Effector memory CD8-positive, alpha-beta T cell (primary cell): ENCODE data around the gene TFF3.

Source experiments
- ATAC-seq: fragments of 150-1000 bp; cut with Tn5 transposase; replicated peaks from 2 replicates; pipeline ENCODE4 v1.10.0; 2021; ENCODE audit warnings: mild to moderate bottlenecking, moderate library complexity
- DNase-seq, 3 experiments: peaks; one replicate each; pipeline ENCODE4 v3.0.0; 2021
- H3K27ac Mint-ChIP-seq, 2 donors: one replicate each; pipeline ENCODE4 v1.8.0; 2022; ENCODE audit warnings: mild to moderate bottlenecking in 2 of 2, mixed read lengths in 2 of 2, moderate library complexity in 2 of 2
- H3K27me3 Mint-ChIP-seq, 2 donors: one replicate each; pipeline ENCODE4 v1.8.0; 2022; ENCODE audit warnings: mixed read lengths in 2 of 2
- H3K36me3 Mint-ChIP-seq: one replicate; pipeline ENCODE4 v1.8.0; 2022; ENCODE audit warnings: mild to moderate bottlenecking, moderate library complexity, mixed read lengths; ENCODE audit not compliant: insufficient read depth
- H3K4me1 Mint-ChIP-seq, 2 donors: one replicate each; pipeline ENCODE4 v1.8.0; 2022; ENCODE audit warnings: low read depth in 2 of 2, mixed read lengths in 2 of 2
- H3K4me3 Mint-ChIP-seq, 2 donors: one replicate each; pipeline ENCODE4 v1.8.0; 2022; ENCODE audit warnings: mild to moderate bottlenecking in 2 of 2, mixed read lengths in 2 of 2, moderate library complexity in 2 of 2
- H3K9me3 Mint-ChIP-seq, 2 donors: one replicate each; pipeline ENCODE4 v1.8.0; 2022; ENCODE audit warnings: mixed read lengths in 2 of 2

TFF3 gene

GRCh38 chr21:42279888-42280287 lies 35.3 kb downstream of the TFF3 start:
- H3K27ac Mint-ChIP-seq = no peak overlapping the region
- H3K36me3 Mint-ChIP-seq = peaks cover 69% of the 10 kb centered on the region

DNA sequence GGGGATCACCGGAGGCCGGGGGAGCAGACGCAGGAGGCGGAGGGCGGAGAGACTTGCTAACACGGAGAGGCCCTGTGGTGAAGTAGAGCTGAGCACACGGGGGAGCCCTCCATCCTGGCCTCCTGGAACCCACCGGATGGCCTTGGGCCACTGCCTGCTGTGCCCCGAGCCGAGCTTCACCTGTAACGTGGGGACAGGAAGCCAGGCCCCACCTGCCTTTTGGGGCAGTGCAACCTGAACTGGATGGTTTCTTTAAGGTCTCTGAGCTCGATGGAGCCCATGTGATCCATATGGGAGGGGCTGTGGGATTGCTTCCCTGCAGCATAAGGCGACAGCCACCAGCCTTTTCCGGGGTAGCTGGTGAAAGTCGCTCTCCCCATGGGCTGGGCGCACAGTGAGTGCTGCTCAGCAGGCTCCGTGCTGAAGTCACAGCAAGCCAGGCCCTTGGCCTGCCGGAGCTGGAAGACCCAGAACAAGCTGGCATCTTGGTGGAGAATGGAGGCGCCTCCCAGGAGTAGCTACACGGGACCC lies 35.8 kb downstream of the TFF3 start:
- no peak for DNase-seq
- no peak overlapping the region for H3K4me3 Mint-ChIP-seq
- H3K27me3 Mint-ChIP-seq = no peaks in the 10 kb centered on the region
- H3K36me3 Mint-ChIP-seq = peaks cover 69% of the 10 kb centered on the region
- peaks cover 0 to 2% of the 10 kb centered on the region in 2 donors for H3K4me1 Mint-ChIP-seq
- ATAC-seq = no peak
- H3K27ac Mint-ChIP-seq = no peak overlapping the region
- no peaks in the 10 kb centered on the region for H3K9me3 Mint-ChIP-seq

More at GRCh38 chr21:42279888-42280287, 35.3 kb downstream of the TFF3 start:
- Mint-ChIP-seq H3K9me3 (no peaks in the 10 kb centered on the region), H3K4me1 (peaks cover 0 to 2% of the 10 kb centered on the region in 2 donors), H3K27me3 (no peaks in the 10 kb centered on the region), H3K4me3 (no peak overlapping the region)
- DNase-seq (no peak), ATAC-seq (no peak)

DNA sequence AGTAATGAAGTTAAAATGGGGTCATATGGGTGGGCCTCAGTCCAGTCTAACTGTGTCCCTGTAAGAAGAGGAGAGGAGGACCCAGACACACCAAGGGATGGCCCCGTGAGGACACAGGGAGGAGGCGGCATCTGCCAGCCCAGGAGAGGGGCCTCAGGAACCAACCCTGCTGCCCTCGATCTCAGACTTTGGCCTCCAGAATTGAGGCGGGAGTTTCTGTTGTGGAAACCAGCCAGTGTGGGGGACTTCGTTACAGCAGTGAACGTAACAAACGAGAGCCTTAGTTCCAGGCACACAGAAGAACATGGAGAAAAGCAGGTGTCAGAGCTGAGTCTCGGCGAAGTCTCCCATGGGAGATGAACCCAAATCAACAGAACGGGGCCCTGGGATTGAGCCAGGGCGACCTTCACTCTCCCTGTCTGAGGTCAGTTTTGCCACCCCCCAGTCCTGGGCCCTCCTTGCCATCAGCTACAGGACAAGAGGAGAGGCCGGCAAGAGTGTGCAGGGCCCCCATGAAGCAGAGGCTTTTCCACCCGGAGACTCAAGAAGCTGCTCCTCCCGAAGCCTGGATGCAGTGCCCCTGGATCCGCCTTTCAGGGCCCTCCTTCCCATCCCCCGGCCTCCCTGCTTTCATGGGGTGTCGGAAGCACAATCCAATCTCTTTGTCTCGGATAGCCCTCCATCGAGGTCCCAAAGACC lies 36.6 kb downstream of the TFF3 start:
- DNase-seq (no peak), ATAC-seq (no peak)
- H3K9me3 Mint-ChIP-seq = no peaks in the 10 kb centered on the region
- H3K4me3 Mint-ChIP-seq = no peak overlapping the region
- H3K27ac Mint-ChIP-seq = peak overlapping the region; percentile 4 to 65
- peaks cover 0 to 2% of the 10 kb centered on the region in 2 donors for H3K4me1 Mint-ChIP-seq
- H3K36me3 Mint-ChIP-seq = peaks cover 69% of the 10 kb centered on the region
- no peaks in the 10 kb centered on the region for H3K27me3 Mint-ChIP-seq

GRCh38 chr21:42277593-42277992 lies 37.6 kb downstream of the TFF3 start:
- Mint-ChIP-seq H3K4me3 (no peak overlapping the region), H3K4me1 (no peaks in the 10 kb centered on the region), H3K27me3 (no peaks in the 10 kb centered on the region), H3K36me3 (peaks cover 61% of the 10 kb centered on the region), H3K27ac (peak overlapping the region in 1 of 2 donors; percentile 4), H3K9me3 (no peaks in the 10 kb centered on the region)
- DNase-seq = no peak
- no peak for ATAC-seq

GRCh38 chr21:42276526-42277154 lies 38.6 kb downstream of the TFF3 start:
- H3K36me3 Mint-ChIP-seq = peaks cover 54% of the 10 kb centered on the region
- no peaks in the 10 kb centered on the region for H3K4me1 Mint-ChIP-seq
- H3K4me3 Mint-ChIP-seq = no peak overlapping the region
- no peaks in the 10 kb centered on the region for H3K9me3 Mint-ChIP-seq
- peak overlapping the region in 1 of 2 donors; percentile 12 for H3K27ac Mint-ChIP-seq
- no peaks in the 10 kb centered on the region for H3K27me3 Mint-ChIP-seq
- DNase-seq (no peak), ATAC-seq (no peak)

- Mint-ChIP-seq H3K36me3 (peaks cover 52% of the 10 kb centered on the region), H3K4me3 (no peak overlapping the region), H3K4me1 (no peaks in the 10 kb centered on the region), H3K27me3 (no peaks in the 10 kb centered on the region), H3K9me3 (no peaks in the 10 kb centered on the region), H3K27ac (no peak overlapping the region)
- DNase-seq = no peak
- ATAC-seq = no peak
Measured at GRCh38 chr21:42276076-42276475, 39.1 kb downstream of the TFF3 start.

GRCh38 chr21:42272984-42273600 lies 42.1 kb downstream of the TFF3 start:
- DNase-seq (no peak), ATAC-seq (no peak)
- Mint-ChIP-seq H3K27me3 (no peaks in the 10 kb centered on the region), H3K27ac (no peak overlapping the region), H3K36me3 (peaks cover 32% of the 10 kb centered on the region), H3K9me3 (no peaks in the 10 kb centered on the region), H3K4me1 (peaks cover 2 to 8% of the 10 kb centered on the region in 2 donors), H3K4me3 (no peak overlapping the region)

GRCh38 chr21:42272109-42272962 lies 42.9 kb downstream of the TFF3 start:
- H3K9me3 Mint-ChIP-seq = no peaks in the 10 kb centered on the region
- DNase-seq = no peak
- no peak overlapping the region for H3K27ac Mint-ChIP-seq
- peaks cover 33% of the 10 kb centered on the region for H3K36me3 Mint-ChIP-seq
- H3K27me3 Mint-ChIP-seq = no peaks in the 10 kb centered on the region
- no peak for ATAC-seq
- peaks cover 8 to 14% of the 10 kb centered on the region in 2 donors for H3K4me1 Mint-ChIP-seq
- no peak overlapping the region for H3K4me3 Mint-ChIP-seq

DNA sequence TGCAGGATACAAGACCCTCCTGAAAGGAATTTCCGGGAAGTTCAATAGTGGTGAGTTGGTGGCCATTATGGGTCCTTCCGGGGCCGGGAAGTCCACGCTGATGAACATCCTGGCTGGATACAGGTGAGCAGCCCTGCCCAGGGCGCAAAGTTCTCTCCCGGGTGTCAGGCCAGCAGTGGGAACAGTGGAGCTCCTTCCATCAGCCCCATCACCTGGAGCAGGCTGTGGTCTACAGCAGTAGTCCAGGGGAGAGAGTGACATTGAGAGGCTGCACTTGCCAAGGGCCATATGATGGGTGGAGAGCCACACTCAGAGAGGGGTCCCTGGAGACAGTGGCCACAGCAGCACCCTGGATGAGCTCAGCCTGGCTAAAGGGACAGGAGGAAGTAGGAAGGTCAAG lies 44.1 kb downstream of the TFF3 start:
- ATAC-seq = no peak
- Mint-ChIP-seq H3K9me3 (no peaks in the 10 kb centered on the region), H3K27ac (peak overlapping the region in 1 of 2 donors; percentile 41), H3K27me3 (no peaks in the 10 kb centered on the region), H3K36me3 (peaks cover 27% of the 10 kb centered on the region), H3K4me3 (no peak overlapping the region), H3K4me1 (peaks cover 18 to 20% of the 10 kb centered on the region in 2 donors)
- no peak for DNase-seq

- Mint-ChIP-seq H3K27me3 (no peaks in the 10 kb centered on the region), H3K4me1 (peaks cover 22 to 25% of the 10 kb centered on the region in 2 donors), H3K4me3 (peak overlapping the region in 1 of 2 donors; percentile 36), H3K36me3 (peaks cover 17% of the 10 kb centered on the region), H3K27ac (peak overlapping the region in 1 of 2 donors; percentile 90), H3K9me3 (no peaks in the 10 kb centered on the region)
- DNase-seq (no peak), ATAC-seq (no peak)
Measured at GRCh38 chr21:42269386-42269785, 45.8 kb downstream of the TFF3 start.

- Mint-ChIP-seq H3K4me1 (peaks cover 22 to 25% of the 10 kb centered on the region in 2 donors), H3K9me3 (no peaks in the 10 kb centered on the region), H3K4me3 (peak overlapping the region in 1 of 2 donors; percentile 54), H3K27ac (peak overlapping the region; percentile 69 to 90), H3K36me3 (peaks cover 18% of the 10 kb centered on the region), H3K27me3 (no peaks in the 10 kb centered on the region)
- ATAC-seq (peak; percentile 21), DNase-seq (no peak)
Measured at GRCh38 chr21:42266971-42267556, 48.1 kb downstream of the TFF3 start.

GRCh38 chr21:42265231-42265812 lies 49.9 kb downstream of the TFF3 start:
- DNase-seq (no peak), ATAC-seq (no peak)
- H3K9me3 Mint-ChIP-seq = no peaks in the 10 kb centered on the region
- H3K27me3 Mint-ChIP-seq = no peaks in the 10 kb centered on the region
- H3K36me3 Mint-ChIP-seq = peaks cover 19% of the 10 kb centered on the region
- no peak overlapping the region for H3K4me3 Mint-ChIP-seq
- H3K27ac Mint-ChIP-seq = peak overlapping the region; percentile 27 to 47
- peaks cover 22 to 25% of the 10 kb centered on the region in 2 donors for H3K4me1 Mint-ChIP-seq
